ENCODE results near the gene MT1F. TPM values are rescaled to one million over a fixed set of nuclear protein-coding genes. Genes with fewer than 3 reads are reported as not detected.

The MT1F gene
- total RNA-seq, 1 donor from 2014 or later, result 12.7 TPM

- H3K4me3 Mint-ChIP-seq (ENCODE audit: unreplicated experiment), result no peak overlapping the region
- H3K9me3 Mint-ChIP-seq (ENCODE audit: unreplicated experiment), result no peaks in the 10 kb centered on the region
- no peaks in the 10 kb centered on the region for H3K36me3 Mint-ChIP-seq (ENCODE audit: unreplicated experiment)
- no peak overlapping the region for H3K27ac Mint-ChIP-seq (ENCODE audit: unreplicated experiment)
- TF ChIP-seq CTCF (IDR thresholded peaks at IDR 0.05), result no peak
- peaks cover 11% of the 10 kb centered on the region for H3K4me1 Mint-ChIP-seq (ENCODE audit: unreplicated experiment)
- no peaks in the 10 kb centered on the region for H3K27me3 Mint-ChIP-seq (ENCODE audit: unreplicated experiment)
- no peak for DNase-seq (ENCODE audit: extremely low spot score, unreplicated experiment)
Measured at GRCh38 chr16:56700195-56700594, 42.4 kb downstream of the MT1F start.

- Mint-ChIP-seq H3K4me1 (ENCODE audit: unreplicated experiment) (peaks cover 11% of the 10 kb centered on the region), H3K4me3 (ENCODE audit: unreplicated experiment) (no peak overlapping the region), H3K27me3 (ENCODE audit: unreplicated experiment) (no peaks in the 10 kb centered on the region), H3K9me3 (ENCODE audit: unreplicated experiment) (no peaks in the 10 kb centered on the region), H3K36me3 (ENCODE audit: unreplicated experiment) (no peaks in the 10 kb centered on the region), H3K27ac (ENCODE audit: unreplicated experiment) (no peak overlapping the region)
- TF ChIP-seq CTCF (IDR thresholded peaks at IDR 0.05), result no peak
- DNase-seq (ENCODE audit: extremely low spot score, unreplicated experiment), result no peak
Measured at GRCh38 chr16:56700631-56701030, 42.9 kb downstream of the MT1F start.

- no peak for TF ChIP-seq CTCF (IDR thresholded peaks at IDR 0.05)
- H3K27ac Mint-ChIP-seq (ENCODE audit: unreplicated experiment), result peak overlapping the region; percentile 34
- H3K4me1 Mint-ChIP-seq (ENCODE audit: unreplicated experiment), result peaks cover 11% of the 10 kb centered on the region
- DNase-seq (ENCODE audit: extremely low spot score, unreplicated experiment), result no peak
- H3K36me3 Mint-ChIP-seq (ENCODE audit: unreplicated experiment), result no peaks in the 10 kb centered on the region
- H3K9me3 Mint-ChIP-seq (ENCODE audit: unreplicated experiment), result no peaks in the 10 kb centered on the region
- no peak overlapping the region for H3K4me3 Mint-ChIP-seq (ENCODE audit: unreplicated experiment)
- H3K27me3 Mint-ChIP-seq (ENCODE audit: unreplicated experiment), result no peaks in the 10 kb centered on the region
Measured at GRCh38 chr16:56701534-56701933, 43.8 kb downstream of the MT1F start.

GRCh38 chr16:56702836-56703235 lies 45.1 kb downstream of the MT1F start:
- peaks cover 11% of the 10 kb centered on the region for H3K4me1 Mint-ChIP-seq (ENCODE audit: unreplicated experiment)
- no peaks in the 10 kb centered on the region for H3K9me3 Mint-ChIP-seq (ENCODE audit: unreplicated experiment)
- H3K36me3 Mint-ChIP-seq (ENCODE audit: unreplicated experiment), result no peaks in the 10 kb centered on the region
- no peaks in the 10 kb centered on the region for H3K27me3 Mint-ChIP-seq (ENCODE audit: unreplicated experiment)
- TF ChIP-seq CTCF (IDR thresholded peaks at IDR 0.05), result no peak
- no peak overlapping the region for H3K27ac Mint-ChIP-seq (ENCODE audit: unreplicated experiment)
- no peak overlapping the region for H3K4me3 Mint-ChIP-seq (ENCODE audit: unreplicated experiment)
- DNase-seq (ENCODE audit: extremely low spot score, unreplicated experiment), result no peak

Other genes starting within 250 kb of the MT1F start
- 117 and 136 TPM in 2 replicates for gene AMFR, start 232.4 kb upstream of the MT1F start, total RNA-seq
- gene NUDT21, start 206.6 kb upstream of the MT1F start, total RNA-seq, result 103 and 105 TPM in 2 replicates
- gene OGFOD1, start 206.4 kb upstream of the MT1F start, total RNA-seq, result 46.3 and 50.6 TPM in 2 replicates
- 58.7 and 66.0 TPM in 2 replicates for gene BBS2, start 137.9 kb upstream of the MT1F start, total RNA-seq
- gene MT4, start 92.9 kb upstream of the MT1F start, total RNA-seq, result not detected in 2 replicates
- not detected in 2 replicates for gene MT3, start 68.4 kb upstream of the MT1F start, total RNA-seq
- 384 and 419 TPM in 2 replicates for gene MT2A, start 49.4 kb upstream of the MT1F start, total RNA-seq
- gene MT1E, start 32.2 kb upstream of the MT1F start, total RNA-seq, result 37.5 and 43.6 TPM in 2 replicates
- 0.44 and 1.2 TPM in 2 replicates for gene MT1M, start 25.3 kb upstream of the MT1F start, total RNA-seq
- gene MT1A, start 19.3 kb upstream of the MT1F start, total RNA-seq, result not detected in 2 replicates
- gene MT1B, start 6.1 kb upstream of the MT1F start, total RNA-seq, result not detected in 2 replicates
- gene MT1G, start 10.1 kb downstream of the MT1F start, total RNA-seq, result not detected in 2 replicates
- gene MT1H, start 11.9 kb downstream of the MT1F start, total RNA-seq, result not detected in 2 replicates
- gene MT1X, start 24.5 kb downstream of the MT1F start, total RNA-seq, result 63.8 and 67.5 TPM in 2 replicates
- 81.7 and 85.1 TPM in 2 replicates for gene NUP93, start 72.2 kb downstream of the MT1F start, total RNA-seq
- gene SLC12A3, start 207.2 kb downstream of the MT1F start, total RNA-seq, result not detected in 2 replicates